Omental fat pad (tissue), 4 donors: ENCODE measurements around the gene ASAP2. TPM values are rescaled to one million over a fixed set of nuclear protein-coding genes. Genes with fewer than 3 reads are reported as not detected.
"Not testable (repeated sequence)": the region's sequence is repeated elsewhere in the genome, so short reads cannot be mapped to it uniquely, and the experiment has no call there.

Source experiments
- ATAC-seq: fragments of 150-250 bp; one replicate; pipeline ENCODE4 v1.9.1; 2016; ENCODE audit warnings: mild to moderate bottlenecking, moderate library complexity; ENCODE audit not compliant: low FRiP score
- DNase-seq: peaks from one replicate; pipeline ENCODE4 v3.0.0-alpha.2; 2019; ENCODE audit warnings: low spot score
- CTCF ChIP-seq, 3 donors: fragments of 450-650 bp; IDR thresholded peaks; one replicate each; pipeline ENCODE4 v1.5.1; 2016 to 2017; ENCODE audit warnings: antibody characterized with exemption in 3 of 3, mild to moderate bottlenecking in 3 of 3, moderate library complexity in 2 of 3
- total RNA-seq, 4 donors: library from RNA; depleted of rRNA; stranded (reverse); fragments of >200 nt; gene quantifications; one replicate each; pipeline ENCODE4 v1.1.0, GENCODE V29; 2016

ASAP2 gene
- total RNA-seq, 4 donors from 2014 or later, result 16.8 to 57.4 (median 22.8) TPM

- ATAC-seq, result no peak
- no peak for DNase-seq
- no peak for TF ChIP-seq CTCF (IDR thresholded peaks at IDR 0.05)
Measured at GRCh38 chr2:9266711-9267110, 60.1 kb downstream of the ASAP2 start.

- DNase-seq, ATAC-seq: not testable (repeated sequence)
Measured at GRCh38 chr2:9267286-9267685, 60.7 kb downstream of the ASAP2 start.

- TF ChIP-seq CTCF (IDR thresholded peaks at IDR 0.05), result no peak
- ATAC-seq (no peak), DNase-seq (no peak)
Measured at GRCh38 chr2:9268301-9269080, 61.9 kb downstream of the ASAP2 start.

- TF ChIP-seq CTCF (IDR thresholded peaks at IDR 0.05), result no peak
- no peak for ATAC-seq
Measured at GRCh38 chr2:9269295-9269694, 62.7 kb downstream of the ASAP2 start.

GRCh38 chr2:9269695-9270360, 63.2 kb downstream of the ASAP2 start:
- DNase-seq, result no peak
- TF ChIP-seq CTCF (IDR thresholded peaks at IDR 0.05), result no peak
- no peak for ATAC-seq

More at GRCh38 chr2:9269295-9269694, 62.7 kb downstream of the ASAP2 start:
- no peak for DNase-seq

GRCh38 chr2:9271091-9271490, 64.5 kb downstream of the ASAP2 start:
- no peak for TF ChIP-seq CTCF (IDR thresholded peaks at IDR 0.05)
- DNase-seq (no peak), ATAC-seq (no peak)

- TF ChIP-seq CTCF (IDR thresholded peaks at IDR 0.05), result no peak
- no peak for DNase-seq
- no peak for ATAC-seq
Measured at GRCh38 chr2:9271691-9272090, 65.1 kb downstream of the ASAP2 start.
